ENCODE measurements around the gene CLEC16A.

The CLEC16A gene

GRCh38 chr16:11015607-11016006, 71.2 kb downstream of the CLEC16A start:
- H3K27ac ChIP-seq: no peak overlapping the region
- TF ChIP-seq CTCF (IDR thresholded peaks at IDR 0.05): no peak
- H3K4me3 ChIP-seq (ENCODE audit: low read depth in 1 of 2, low read length in 1 of 2): no peak overlapping the region
- peaks cover 7 to 12% of the 10 kb centered on the region in 2 experiments for H3K4me1 ChIP-seq (ENCODE audit: control insufficient read depth in 1 of 2, insufficient read depth in 1 of 2, low read depth in 1 of 2, low read length in 1 of 2)
- H3K36me3 ChIP-seq: peaks cover 42% of the 10 kb centered on the region
- no peaks in the 10 kb centered on the region for H3K9me3 ChIP-seq
- H3K27me3 ChIP-seq: no peaks in the 10 kb centered on the region

GRCh38 chr16:11016524-11016988, 72.2 kb downstream of the CLEC16A start:
- Histone ChIP-seq H3K27me3 (no peaks in the 10 kb centered on the region), H3K9me3 (no peaks in the 10 kb centered on the region), H3K36me3 (peaks cover 52% of the 10 kb centered on the region), H3K4me3 (ENCODE audit: low read depth in 1 of 2, low read length in 1 of 2) (no peak overlapping the region), H3K4me1 (ENCODE audit: control insufficient read depth in 1 of 2, insufficient read depth in 1 of 2, low read depth in 1 of 2, low read length in 1 of 2) (peaks cover 4% of the 10 kb centered on the region in 2 experiments), H3K27ac (no peak overlapping the region)
- no peak for TF ChIP-seq CTCF (IDR thresholded peaks at IDR 0.05)

DNA sequence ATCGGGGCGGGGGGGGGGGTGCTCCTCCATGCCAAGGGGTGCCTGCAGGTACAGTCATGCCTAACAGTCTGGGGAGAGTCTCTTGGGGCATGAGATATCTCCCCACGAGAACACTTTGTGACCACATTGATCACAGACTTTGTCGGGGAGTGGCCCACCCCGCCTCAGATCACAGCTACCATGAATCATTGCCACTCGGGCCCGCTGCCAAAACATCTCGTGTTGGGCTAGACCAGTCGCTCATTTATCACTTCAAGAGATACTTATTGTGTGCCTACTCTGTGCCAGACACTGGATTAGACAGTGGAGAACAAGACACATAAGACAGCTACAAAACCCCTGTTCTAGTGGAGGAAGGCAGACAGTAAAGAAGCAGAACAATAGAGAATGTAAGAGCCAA, 72.6 kb downstream of the CLEC16A start:
- no peak overlapping the region for H3K4me3 ChIP-seq (ENCODE audit: low read depth in 1 of 2, low read length in 1 of 2)
- H3K27ac ChIP-seq: no peak overlapping the region
- no peaks in the 10 kb centered on the region for H3K27me3 ChIP-seq
- no peaks in the 10 kb centered on the region for H3K9me3 ChIP-seq
- no peak for TF ChIP-seq CTCF (IDR thresholded peaks at IDR 0.05)
- H3K36me3 ChIP-seq: peaks cover 55% of the 10 kb centered on the region
- H3K4me1 ChIP-seq (ENCODE audit: control insufficient read depth in 1 of 2, insufficient read depth in 1 of 2, low read depth in 1 of 2, low read length in 1 of 2): no peaks in the 10 kb centered on the region

DNA sequence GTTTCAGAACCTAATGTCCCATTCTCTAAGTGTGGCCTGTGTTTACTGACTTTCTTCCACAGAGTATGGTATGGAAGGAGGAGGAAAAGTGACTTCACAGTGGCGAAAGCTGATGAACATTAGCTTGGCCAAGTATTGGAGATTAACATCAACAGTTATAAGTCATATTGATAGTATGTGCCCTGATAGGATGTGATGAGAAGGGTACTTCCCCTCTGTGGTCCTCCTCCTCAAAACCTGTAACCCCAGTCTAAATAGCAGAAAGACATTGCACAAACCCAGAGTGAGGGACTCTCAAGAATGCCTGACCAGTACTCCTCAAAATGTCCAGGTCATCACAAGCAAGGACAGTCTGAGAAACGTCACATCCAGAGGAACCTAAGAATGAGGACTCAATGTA, 73.1 kb downstream of the CLEC16A start:
- H3K27ac ChIP-seq: no peak overlapping the region
- no peaks in the 10 kb centered on the region for H3K27me3 ChIP-seq
- TF ChIP-seq CTCF (IDR thresholded peaks at IDR 0.05): no peak
- H3K9me3 ChIP-seq: no peaks in the 10 kb centered on the region
- H3K36me3 ChIP-seq: peaks cover 57% of the 10 kb centered on the region
- H3K4me3 ChIP-seq (ENCODE audit: low read depth in 1 of 2, low read length in 1 of 2): no peak overlapping the region
- H3K4me1 ChIP-seq (ENCODE audit: control insufficient read depth in 1 of 2, insufficient read depth in 1 of 2, low read depth in 1 of 2, low read length in 1 of 2): no peaks in the 10 kb centered on the region

GRCh38 chr16:11020388-11020787, 76.0 kb downstream of the CLEC16A start:
- no peak for TF ChIP-seq CTCF (IDR thresholded peaks at IDR 0.05)
- Histone ChIP-seq H3K4me3 (ENCODE audit: low read depth in 1 of 2, low read length in 1 of 2) (no peak overlapping the region), H3K9me3 (no peaks in the 10 kb centered on the region), H3K27ac (no peak overlapping the region), H3K4me1 (ENCODE audit: control insufficient read depth in 1 of 2, insufficient read depth in 1 of 2, low read depth in 1 of 2, low read length in 1 of 2) (no peaks in the 10 kb centered on the region), H3K27me3 (no peaks in the 10 kb centered on the region), H3K36me3 (peaks cover 70% of the 10 kb centered on the region)

Data from neutrophil (primary cell).